Measurements from ENCODE around the gene BCAS1.
A peak's percentile ranks its signal among the peaks of the same experiment; 100 is the strongest.

The BCAS1 gene

GRCh38 chr20:53915446-53916172 is 154.8 kb downstream of the BCAS1 start:
- peak; percentile 93 to 96 for DNase-seq (ENCODE audit: extremely low read depth in 1 of 2, low read depth in 1 of 2)

GRCh38 chr20:53914781-53915445 is 155.5 kb downstream of the BCAS1 start:
- DNase-seq (ENCODE audit: extremely low read depth in 1 of 2, low read depth in 1 of 2) = no peak

- no peak for DNase-seq (ENCODE audit: extremely low read depth in 1 of 2, low read depth in 1 of 2)
Measured at GRCh38 chr20:53914091-53914780, 156.2 kb downstream of the BCAS1 start.

- no peak for DNase-seq (ENCODE audit: extremely low read depth in 1 of 2, low read depth in 1 of 2)
Measured at GRCh38 chr20:53911301-53911700, 159.1 kb downstream of the BCAS1 start.

- DNase-seq (ENCODE audit: extremely low read depth in 1 of 2, low read depth in 1 of 2) = no peak
Measured at GRCh38 chr20:53910351-53911002, 159.9 kb downstream of the BCAS1 start.

GRCh38 chr20:53907968-53908751 is 162.2 kb downstream of the BCAS1 start:
- DNase-seq (ENCODE audit: extremely low read depth in 1 of 2, low read depth in 1 of 2) = no peak

GRCh38 chr20:53905820-53906191 is 164.6 kb downstream of the BCAS1 start:
- DNase-seq (ENCODE audit: extremely low read depth in 1 of 2, low read depth in 1 of 2) = no peak

GRCh38 chr20:53905019-53905819 is 165.2 kb downstream of the BCAS1 start:
- no peak for DNase-seq (ENCODE audit: extremely low read depth in 1 of 2, low read depth in 1 of 2)

GRCh38 chr20:53904261-53904660 is 166.1 kb downstream of the BCAS1 start:
- no peak for DNase-seq (ENCODE audit: extremely low read depth in 1 of 2, low read depth in 1 of 2)

GRCh38 chr20:53903652-53903987 is 166.8 kb downstream of the BCAS1 start:
- no peak for DNase-seq (ENCODE audit: extremely low read depth in 1 of 2, low read depth in 1 of 2)

GRCh38 chr20:53902968-53903651 is 167.3 kb downstream of the BCAS1 start:
- DNase-seq (ENCODE audit: extremely low read depth in 1 of 2, low read depth in 1 of 2) = no peak

- no peak for DNase-seq (ENCODE audit: extremely low read depth in 1 of 2, low read depth in 1 of 2)
Measured at GRCh38 chr20:53901497-53902096, 168.8 kb downstream of the BCAS1 start.

- no peak for DNase-seq (ENCODE audit: extremely low read depth in 1 of 2, low read depth in 1 of 2)
Measured at GRCh38 chr20:53901064-53901463, 169.3 kb downstream of the BCAS1 start.

GRCh38 chr20:53900380-53900999 is 169.9 kb downstream of the BCAS1 start:
- no peak for DNase-seq (ENCODE audit: extremely low read depth in 1 of 2, low read depth in 1 of 2)

- peak; percentile 42 to 43 for DNase-seq (ENCODE audit: extremely low read depth in 1 of 2, low read depth in 1 of 2)
Measured at GRCh38 chr20:53899351-53900167, 170.8 kb downstream of the BCAS1 start.

GRCh38 chr20:53898556-53898931 is 171.8 kb downstream of the BCAS1 start:
- no peak for DNase-seq (ENCODE audit: extremely low read depth in 1 of 2, low read depth in 1 of 2)

- DNase-seq (ENCODE audit: extremely low read depth in 1 of 2, low read depth in 1 of 2) = no peak
Measured at GRCh38 chr20:53897884-53898555, 172.4 kb downstream of the BCAS1 start.

All from activated CD8-positive, alpha-beta memory T cell treated with anti-CD3 and anti-CD28 coated beads for 1 hour (primary cell).